ENCODE results near the gene ETV5. TPM values are rescaled to one million over a fixed set of nuclear protein-coding genes. Genes with fewer than 3 reads are reported as not detected.

ETV5 gene
- total and polyA plus RNA-seq, 2 donors (not counting 3 experiments of a cell fraction or from before 2014, with no cell fraction given), result 8.8 to 40.9 TPM

GRCh38 chr3:186042521-186043202, 66.2 kb downstream of the ETV5 start:
- ChIA-PET POLR2A (no interaction called here), CTCF (no interaction called here)
- peaks cover 10% of the 10 kb centered on the region for H3K4me1 ChIP-seq (ENCODE audit: control insufficient read depth, extremely low read depth, insufficient read depth, low read length)
- no peak overlapping the region for H3K4me3 ChIP-seq (replicated peaks in 1 of 3; ENCODE audit: insufficient read depth in 1 of 3, low read depth in 1 of 3, low read length in 3 of 3)
- no peak overlapping the region for H3K27ac ChIP-seq (ENCODE audit: insufficient read depth, low read depth, low read length)
- no peak for TF ChIP-seq FOS (IDR thresholded peaks at IDR 0.05; ENCODE audit: borderline replicate concordance, insufficient read depth, low read length)
- no peak for TF ChIP-seq CTCF (IDR thresholded peaks at IDR 0.05; ENCODE audit: extremely low read depth in 1 of 2, insufficient read depth in 1 of 2, low read depth in 1 of 2, low read length in 2 of 2)
- TF ChIP-seq JUN (IDR thresholded peaks at IDR 0.05; ENCODE audit: borderline replicate concordance, insufficient read depth, insufficient read length, low read depth), result no peak
- TF ChIP-seq GATA2 (IDR thresholded peaks at IDR 0.05; ENCODE audit: insufficient read depth, insufficient read length, low read depth, low read length), result no peak
- H3K36me3 ChIP-seq (ENCODE audit: control insufficient read depth in 2 of 2, extremely low read depth in 1 of 2, insufficient read depth in 2 of 2, low read length in 2 of 2), result no peaks in the 10 kb centered on the region
- H3K27me3 ChIP-seq (ENCODE audit: control insufficient read depth in 2 of 2, insufficient read depth in 2 of 2, low read length in 2 of 2), result peaks cover 0 to 4% of the 10 kb centered on the region in 2 experiments
- DNase-seq (ENCODE audit: low read depth, low spot score) (no peak), FAIRE-seq (no peak)
- no peaks in the 10 kb centered on the region for H4K20me1 ChIP-seq (replicated peaks; ENCODE audit: control insufficient read depth, extremely low read depth, insufficient read depth, low read length)
- no TSS peak for BruUV-seq (replicated peaks)
- H3K4me2 ChIP-seq (ENCODE audit: insufficient read depth, low read length), result no peak overlapping the region
- no peaks in the 10 kb centered on the region for H3K9me3 ChIP-seq (replicated peaks; ENCODE audit: control insufficient read depth, insufficient read depth, low read length)
- dilution Hi-C loops (cut with MboI; ENCODE audit: extremely low pct_ligation_motif_present, low sequenced_read_pairs), result no loop called here
- H3K79me2 ChIP-seq (ENCODE audit: control insufficient read depth, insufficient read depth, low read length), result no peaks in the 10 kb centered on the region
- H3K9me1 ChIP-seq (replicated peaks; ENCODE audit: control insufficient read depth, extremely low read depth, insufficient read depth, low read length), result no peaks in the 10 kb centered on the region
- H3K9ac ChIP-seq (replicated peaks; ENCODE audit: extremely low read depth, insufficient read depth, low read length), result no peak overlapping the region
- intact Hi-C loops (cut with micrococcal nuclease), result no loop called here
- H2AFZ ChIP-seq (ENCODE audit: low read depth, low read length), result no peak overlapping the region

- ChIA-PET POLR2A (no interaction called here), CTCF (no interaction called here)
- dilution Hi-C loops (cut with MboI; ENCODE audit: extremely low pct_ligation_motif_present, low sequenced_read_pairs), result no loop called here
- no peaks in the 10 kb centered on the region for H3K79me2 ChIP-seq (ENCODE audit: control insufficient read depth, insufficient read depth, low read length)
- no peak for FAIRE-seq
- BruUV-seq (replicated peaks), result no TSS peak
- H3K27me3 ChIP-seq (ENCODE audit: control insufficient read depth in 2 of 2, insufficient read depth in 2 of 2, low read length in 2 of 2), result peaks cover 0 to 4% of the 10 kb centered on the region in 2 experiments
- no peaks in the 10 kb centered on the region for H3K36me3 ChIP-seq (ENCODE audit: control insufficient read depth in 2 of 2, extremely low read depth in 1 of 2, insufficient read depth in 2 of 2, low read length in 2 of 2)
- no peak overlapping the region for H3K4me3 ChIP-seq (replicated peaks in 1 of 3; ENCODE audit: insufficient read depth in 1 of 3, low read depth in 1 of 3, low read length in 3 of 3)
- TF ChIP-seq CTCF (IDR thresholded peaks at IDR 0.05; ENCODE audit: extremely low read depth in 1 of 2, insufficient read depth in 1 of 2, low read depth in 1 of 2, low read length in 2 of 2) (no peak), GATA2 (IDR thresholded peaks at IDR 0.05; ENCODE audit: insufficient read depth, insufficient read length, low read depth, low read length) (no peak), JUN (IDR thresholded peaks at IDR 0.05; ENCODE audit: borderline replicate concordance, insufficient read depth, insufficient read length, low read depth) (no peak), MYC (IDR thresholded peaks at IDR 0.05; ENCODE audit: low read depth, low read length) (no peak), MAX (IDR thresholded peaks at IDR 0.05; ENCODE audit: insufficient read depth, insufficient read length) (no peak), POLR2A (IDR thresholded peaks at IDR 0.05; ENCODE audit: low read depth, low read length) (no peak), FOS (IDR thresholded peaks at IDR 0.05; ENCODE audit: borderline replicate concordance, insufficient read depth, low read length) (no peak), POLR2AphosphoS5 (IDR thresholded peaks at IDR 0.05; ENCODE audit: insufficient read depth, low read depth, low read length) (no peak), EZH2 (IDR thresholded peaks at IDR 0.05; ENCODE audit: borderline replicate concordance, low read depth, low read length, severe bottlenecking) (no peak)
- intact Hi-C loops (cut with micrococcal nuclease), result no loop called here
- no peak overlapping the region for H3K4me2 ChIP-seq (ENCODE audit: insufficient read depth, low read length)
- no peaks in the 10 kb centered on the region for H3K9me1 ChIP-seq (replicated peaks; ENCODE audit: control insufficient read depth, extremely low read depth, insufficient read depth, low read length)
- no peak for DNase-seq (ENCODE audit: low read depth, low spot score)
- H3K27ac ChIP-seq (ENCODE audit: insufficient read depth, low read depth, low read length), result no peak overlapping the region
- no peaks in the 10 kb centered on the region for H3K9me3 ChIP-seq (replicated peaks; ENCODE audit: control insufficient read depth, insufficient read depth, low read length)
- peaks cover 10% of the 10 kb centered on the region for H3K4me1 ChIP-seq (ENCODE audit: control insufficient read depth, extremely low read depth, insufficient read depth, low read length)
- no peak overlapping the region for H3K9ac ChIP-seq (replicated peaks; ENCODE audit: extremely low read depth, insufficient read depth, low read length)
- H4K20me1 ChIP-seq (replicated peaks; ENCODE audit: control insufficient read depth, extremely low read depth, insufficient read depth, low read length), result peaks cover 2% of the 10 kb centered on the region
- no peak overlapping the region for H2AFZ ChIP-seq (ENCODE audit: low read depth, low read length)
These were observed 66.9 kb downstream of the ETV5 start for GRCh38 chr3:186042036-186042435.
